GM12892 (cell line): Measurements from ENCODE around the gene SMAD7.

Source experiments
- DNase-seq: peaks from one replicate; pipeline ENCODE4 v3.0.0; 2011; ENCODE audit not compliant: insufficient read length
- FAIRE-seq: peaks from 2 replicates; lab custom pipeline; 2011; peaks lifted over from hg19 to GRCh38; lab: Jason Lieb, UNC
- POLR2A ChIP-seq: IDR thresholded peaks from 2 replicates; pipeline ENCODE4 v1.6.1; 2011; ENCODE audit warnings: low read depth, low read length, control low read depth
- POLR2AphosphoS5 ChIP-seq: IDR thresholded peaks from 2 replicates; pipeline ENCODE4 v1.6.1; 2011; ENCODE audit warnings: low read depth, low read length, control low read depth
- TAF1 ChIP-seq: IDR thresholded peaks from 2 replicates; pipeline ENCODE4 v1.6.1; 2011; ENCODE audit warnings: low read depth, mild to moderate bottlenecking, control low read depth, low read length, borderline replicate concordance

The SMAD7 gene

DNA sequence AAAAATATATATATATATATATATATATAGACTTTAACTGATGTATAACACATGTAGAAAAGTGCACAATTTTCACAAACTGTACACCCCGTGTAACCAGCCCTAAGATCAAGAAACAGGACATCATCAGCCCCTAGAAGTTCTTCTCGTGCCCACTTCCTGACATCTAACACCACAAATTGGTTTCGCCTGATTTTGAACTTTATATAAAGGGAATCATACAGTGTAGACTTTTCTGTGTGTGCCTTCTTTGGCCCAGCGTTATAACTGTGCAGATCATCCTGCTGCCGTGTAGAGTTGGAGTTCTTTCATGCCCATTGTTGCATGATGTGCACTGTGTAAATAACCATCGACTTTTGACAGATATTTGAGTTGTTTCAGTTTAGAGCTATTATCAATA, 41.0 kb downstream of the SMAD7 start:
- FAIRE-seq (no peak), DNase-seq (no peak)
- TF ChIP-seq TAF1 (no peak), POLR2A (no peak), POLR2AphosphoS5 (no peak)

DNA sequence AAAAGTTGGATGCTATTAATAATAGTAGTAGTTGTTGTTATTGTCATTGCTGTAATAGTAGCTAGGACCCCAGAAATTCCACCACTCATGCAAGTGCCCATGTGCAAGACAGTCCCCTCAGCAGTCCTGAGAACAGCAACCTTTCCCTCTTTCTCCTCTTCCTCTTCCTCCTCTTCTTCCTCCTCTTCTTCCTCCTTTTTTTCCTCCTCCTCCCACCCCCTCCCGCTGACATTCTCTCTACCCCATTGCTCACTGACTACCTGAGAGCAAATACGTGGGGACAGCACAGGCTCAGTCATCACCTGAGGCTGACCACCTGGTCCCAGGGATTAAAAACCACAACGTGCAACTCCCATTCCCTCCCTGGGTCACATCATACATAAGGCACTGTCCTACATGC, 41.8 kb downstream of the SMAD7 start:
- DNase-seq (no peak), FAIRE-seq (no peak)
- TF ChIP-seq POLR2AphosphoS5 (no peak), TAF1 (no peak), POLR2A (no peak)

DNA sequence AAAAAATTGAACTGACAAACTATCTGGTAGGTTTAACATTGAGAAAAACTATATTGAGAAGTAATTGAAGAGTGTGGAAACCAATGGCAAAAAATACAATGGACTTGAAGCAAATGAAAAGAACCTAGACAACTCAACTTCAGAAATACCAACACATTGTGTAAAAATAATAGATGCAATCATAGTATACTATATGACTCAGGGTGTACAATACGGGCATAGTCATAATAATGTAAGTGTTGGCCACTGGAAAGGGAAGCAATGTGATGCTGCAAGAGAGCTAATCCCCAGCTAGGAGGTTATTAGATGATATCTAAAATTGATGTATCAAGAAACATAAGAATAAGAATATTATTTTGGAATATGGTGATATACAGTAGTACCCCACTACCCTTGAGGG, 45.3 kb downstream of the SMAD7 start:
- DNase-seq (no peak), FAIRE-seq (no peak)
- TF ChIP-seq TAF1 (no peak), POLR2A (no peak), POLR2AphosphoS5 (no peak)

- FAIRE-seq: no peak
- no peak for DNase-seq
- no peak for TF ChIP-seq POLR2A
- TF ChIP-seq TAF1: no peak
- no peak for TF ChIP-seq POLR2AphosphoS5
Measured at GRCh38 chr18:48904847-48905394, 45.8 kb downstream of the SMAD7 start.

DNA sequence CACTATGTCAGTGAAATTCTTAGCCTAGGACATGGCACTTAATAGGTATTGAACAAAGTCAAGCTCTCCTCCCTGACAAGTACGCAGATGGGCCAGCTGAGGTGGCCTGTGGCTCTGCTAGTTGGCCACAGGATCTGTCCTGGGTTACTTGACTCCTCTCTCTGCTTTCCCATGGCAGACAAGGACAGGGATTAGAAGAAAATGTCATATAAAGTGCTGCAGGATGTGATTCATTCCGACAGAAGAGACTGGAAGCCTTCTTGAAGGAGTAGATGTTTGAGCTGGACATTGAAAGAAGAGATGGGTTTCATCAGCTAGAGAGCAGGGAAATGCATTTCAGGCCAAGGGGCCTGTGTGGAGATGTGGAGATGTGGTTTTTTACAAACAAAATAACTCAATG, 46.7 kb downstream of the SMAD7 start:
- FAIRE-seq (no peak), DNase-seq (no peak)
- TF ChIP-seq POLR2A: no peak
- TF ChIP-seq TAF1: no peak
- TF ChIP-seq POLR2AphosphoS5: no peak

DNA sequence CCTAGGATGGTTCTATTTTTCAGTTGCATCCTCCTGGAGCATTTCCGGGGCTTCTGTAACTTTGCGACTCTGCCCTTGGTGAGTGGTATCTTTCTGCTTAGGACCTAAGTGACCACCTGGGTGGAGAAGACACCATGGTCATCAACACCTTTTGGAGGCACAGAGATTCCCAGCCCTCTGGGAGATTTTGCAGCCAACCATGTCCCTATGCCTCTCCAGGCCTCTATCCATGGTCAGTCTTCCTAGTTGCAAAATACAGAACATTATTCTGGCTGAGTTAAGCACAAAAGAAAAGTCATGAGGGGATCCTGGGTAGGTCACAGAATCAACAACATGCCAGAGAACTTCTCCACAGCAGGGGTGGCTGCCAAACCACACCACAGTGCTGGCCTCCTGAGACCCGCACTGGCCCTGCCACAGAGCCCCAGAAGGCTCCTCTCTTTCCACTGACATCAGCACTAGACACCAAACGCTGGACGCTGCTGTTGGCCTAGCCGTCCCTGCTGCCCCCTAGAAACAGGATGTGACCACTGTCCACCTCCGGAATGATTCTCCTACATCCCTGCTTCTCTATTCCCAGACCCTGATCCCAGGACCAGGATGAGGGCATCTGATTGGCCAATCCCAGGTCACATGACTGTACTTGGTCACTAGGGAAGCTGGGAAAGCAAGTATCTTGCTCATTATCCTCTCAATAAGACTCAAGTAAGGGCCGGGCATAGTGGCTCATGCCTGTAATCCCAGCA, 47.7 kb downstream of the SMAD7 start:
- DNase-seq (no peak), FAIRE-seq (no peak)
- no peak for TF ChIP-seq POLR2AphosphoS5

DNA sequence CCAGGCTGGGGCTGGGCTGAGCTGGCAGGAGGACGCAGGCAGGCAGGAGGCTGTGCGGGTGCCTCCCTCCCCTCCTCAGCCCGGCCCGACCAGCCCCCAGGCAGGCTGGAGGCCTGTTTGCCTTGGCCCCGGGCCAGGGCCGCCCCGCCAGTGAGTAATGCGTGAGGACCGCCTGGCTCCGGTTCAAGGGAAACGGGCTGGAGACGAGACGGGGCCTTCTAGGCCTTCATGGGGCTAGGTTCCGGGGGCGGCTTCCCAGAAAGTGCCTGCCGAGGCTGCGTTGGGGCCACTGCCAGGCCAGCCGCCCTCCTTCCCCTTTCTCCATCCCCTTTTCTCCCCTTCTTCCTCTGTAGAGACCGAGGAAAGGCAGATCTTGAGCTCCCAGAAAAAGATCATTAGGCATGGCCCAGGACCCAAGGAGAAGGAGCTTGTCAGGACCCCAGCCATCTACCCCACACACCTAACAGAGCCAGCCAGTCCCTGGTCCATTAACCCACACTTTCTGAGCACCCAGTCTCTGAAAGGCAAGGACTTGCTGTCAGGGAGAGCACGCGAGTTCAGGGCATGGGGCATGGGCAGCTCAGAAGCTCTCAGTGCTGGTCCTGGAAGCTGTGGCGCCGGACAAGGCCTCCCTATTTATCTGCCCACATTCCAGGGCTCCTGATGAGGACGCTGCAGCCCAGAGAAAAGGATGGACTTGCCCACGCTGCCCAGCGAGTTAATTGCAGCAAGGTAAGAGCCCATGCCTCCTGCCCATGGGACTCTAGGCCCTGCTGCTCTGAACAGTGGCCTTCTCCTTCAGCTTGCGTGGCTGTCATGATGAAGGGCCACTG, 48.5 kb downstream of the SMAD7 start:
- FAIRE-seq: no peak
- DNase-seq: no peak
- TF ChIP-seq POLR2A: no peak
- TF ChIP-seq POLR2AphosphoS5: no peak
- TF ChIP-seq TAF1: no peak

- TF ChIP-seq POLR2AphosphoS5 (no peak), POLR2A (no peak), TAF1 (no peak)
- no peak for FAIRE-seq
- DNase-seq: no peak
Measured at GRCh38 chr18:48901145-48902022, 49.4 kb downstream of the SMAD7 start.

GRCh38 chr18:48900469-48900868, 50.3 kb downstream of the SMAD7 start:
- no peak for FAIRE-seq
- no peak for DNase-seq
- TF ChIP-seq POLR2A: no peak
- no peak for TF ChIP-seq POLR2AphosphoS5
- no peak for TF ChIP-seq TAF1

GRCh38 chr18:48899558-48900174, 51.1 kb downstream of the SMAD7 start:
- no peak for TF ChIP-seq TAF1
- no peak for TF ChIP-seq POLR2A
- TF ChIP-seq POLR2AphosphoS5: no peak
- DNase-seq (no peak), FAIRE-seq (no peak)

DNA sequence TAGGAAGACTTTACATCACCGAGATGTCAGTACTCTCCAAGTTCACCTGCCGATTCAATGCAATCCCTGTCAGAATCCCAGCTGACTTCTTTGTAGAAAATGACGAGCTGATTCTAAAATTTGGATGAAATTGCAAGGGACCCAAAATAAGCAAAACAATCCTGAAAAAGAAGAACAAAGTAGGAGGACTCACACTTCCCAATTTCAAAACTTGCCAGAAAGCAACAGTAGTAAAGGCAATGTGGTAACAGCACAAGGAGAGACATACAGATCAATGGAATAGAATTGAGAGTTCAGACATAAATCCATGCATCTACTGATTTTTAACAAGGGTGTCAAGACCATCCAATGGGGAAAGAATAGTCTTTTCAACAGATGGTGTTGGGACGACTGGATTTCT, 52.2 kb downstream of the SMAD7 start:
- TF ChIP-seq POLR2AphosphoS5: no peak
- no peak for FAIRE-seq
- no peak for DNase-seq
